ENCODE data around the gene ZNF385C. TPM values are rescaled to one million over a fixed set of nuclear protein-coding genes. Genes with fewer than 3 reads are reported as not detected.

ZNF385C gene
- polyA plus RNA-seq, 2 of the 4 experiments (the other 2 are of a cell fraction), result 0.13 to 0.61 TPM

DNA sequence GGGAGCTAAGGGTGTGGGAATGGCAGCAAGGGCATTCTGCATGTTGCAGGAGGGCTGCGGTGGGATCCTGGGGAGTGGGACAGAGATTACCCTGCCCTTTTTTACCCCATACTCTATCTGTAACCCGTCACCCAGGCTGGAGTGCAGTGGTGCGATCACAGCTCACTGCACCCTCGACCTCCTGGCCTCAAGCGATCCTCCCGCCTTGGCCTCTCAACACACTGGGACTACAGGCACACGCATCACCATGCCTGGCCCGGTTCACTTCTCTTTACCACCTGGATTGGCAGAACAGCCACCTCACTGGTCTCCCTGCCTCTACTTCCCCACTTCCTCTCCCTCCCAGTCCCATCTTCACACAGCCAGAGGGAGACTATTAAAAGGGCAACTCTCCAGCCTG is 9.5 kb downstream of the ZNF385C start (continued):
- TF ChIP-seq REST (IDR thresholded peaks at IDR 0.05) (no peak), ZC3H11A (IDR thresholded peaks at IDR 0.05) (no peak), CHD4 (IDR thresholded peaks at IDR 0.05; ENCODE audit: borderline replicate concordance) (no peak)

GRCh38 chr17:42087736-42088705 is 10.3 kb downstream of the ZNF385C start:
- no peak overlapping the region for H3K4me3 ChIP-seq
- no peak overlapping the region for H3K4me2 ChIP-seq
- ChIA-PET CTCF (interaction anchor here (0.6 to 39.5 kb wide), 11 partner anchors 8 to 276 kb away, joined by 3 to 658 read pairs (median 4); partner anchors contain the start of genes DNAJC7, KAT2A, NKIRAS2 and P3H4), POLR2A (no interaction called here)
- TF ChIP-seq, protein P1, sequence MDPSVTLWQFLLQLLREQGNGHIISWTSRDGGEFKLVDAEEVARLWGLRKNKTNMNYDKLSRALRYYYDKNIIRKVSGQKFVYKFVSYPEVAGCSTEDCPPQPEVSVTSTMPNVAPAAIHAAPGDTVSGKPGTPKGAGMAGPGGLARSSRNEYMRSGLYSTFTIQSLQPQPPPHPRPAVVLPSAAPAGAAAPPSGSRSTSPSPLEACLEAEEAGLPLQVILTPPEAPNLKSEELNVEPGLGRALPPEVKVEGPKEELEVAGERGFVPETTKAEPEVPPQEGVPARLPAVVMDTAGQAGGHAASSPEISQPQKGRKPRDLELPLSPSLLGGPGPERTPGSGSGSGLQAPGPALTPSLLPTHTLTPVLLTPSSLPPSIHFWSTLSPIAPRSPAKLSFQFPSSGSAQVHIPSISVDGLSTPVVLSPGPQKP (IDR thresholded peaks at IDR 0.05; ENCODE audit: low read depth, low read length), result no peak
- TF ChIP-seq JUNB (IDR thresholded peaks at IDR 0.05) (no peak), FOSB (CRISPR knock-in tag; IDR thresholded peaks at IDR 0.05) (no peak), NR3C1 (IDR thresholded peaks at IDR 0.05) (no peak), POLR2A (IDR thresholded peaks at IDR 0.05; ENCODE audit: low read length) (no peak), PHF8 (IDR thresholded peaks at IDR 0.05; ENCODE audit: borderline replicate concordance, low read depth) (no peak), KDM1A (IDR thresholded peaks at IDR 0.05; ENCODE audit: low read depth) (no peak)
- TF ChIP-seq, protein P2, sequence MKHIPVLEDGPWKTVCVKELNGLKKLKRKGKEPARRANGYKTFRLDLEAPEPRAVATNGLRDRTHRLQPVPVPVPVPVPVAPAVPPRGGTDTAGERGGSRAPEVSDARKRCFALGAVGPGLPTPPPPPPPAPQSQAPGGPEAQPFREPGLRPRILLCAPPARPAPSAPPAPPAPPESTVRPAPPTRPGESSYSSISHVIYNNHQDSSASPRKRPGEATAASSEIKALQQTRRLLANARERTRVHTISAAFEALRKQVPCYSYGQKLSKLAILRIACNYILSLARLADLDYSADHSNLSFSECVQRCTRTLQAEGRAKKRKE (CRISPR knock-in tag; IDR thresholded peaks at IDR 0.05; ENCODE audit: low read depth), result no peak
- TF ChIP-seq, protein P3, sequence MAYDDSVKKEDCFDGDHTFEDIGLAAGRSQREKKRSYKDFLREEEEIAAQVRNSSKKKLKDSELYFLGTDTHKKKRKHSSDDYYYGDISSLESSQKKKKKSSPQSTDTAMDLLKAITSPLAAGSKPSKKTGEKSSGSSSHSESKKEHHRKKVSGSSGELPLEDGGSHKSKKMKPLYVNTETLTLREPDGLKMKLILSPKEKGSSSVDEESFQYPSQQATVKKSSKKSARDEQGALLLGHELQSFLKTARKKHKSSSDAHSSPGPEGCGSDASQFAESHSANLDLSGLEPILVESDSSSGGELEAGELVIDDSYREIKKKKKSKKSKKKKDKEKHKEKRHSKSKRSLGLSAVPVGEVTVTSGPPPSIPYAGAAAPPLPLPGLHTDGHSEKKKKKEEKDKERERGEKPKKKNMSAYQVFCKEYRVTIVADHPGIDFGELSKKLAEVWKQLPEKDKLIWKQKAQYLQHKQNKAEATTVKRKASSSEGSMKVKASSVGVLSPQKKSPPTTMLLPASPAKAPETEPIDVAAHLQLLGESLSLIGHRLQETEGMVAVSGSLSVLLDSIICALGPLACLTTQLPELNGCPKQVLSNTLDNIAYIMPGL (CRISPR knock-in tag; IDR thresholded peaks at IDR 0.05; ENCODE audit: borderline replicate concordance), result no peak
- DNase-seq (ENCODE audit: low read depth in 1 of 2, low spot score in 1 of 2) (no peak), ATAC-seq (peak; percentile 47 to 48; a peak in 5 of 6 replicates), FAIRE-seq (no peak)
- H3K4me1 ChIP-seq, result 0 out of 3 replicates have a peak, but pooled peaks cover 3% of the 10 kb centered on the region
- H3K27ac ChIP-seq, result no peak overlapping the region
- 66% methylated on average over 20 of the region's 20 CpGs for WGBS (ENCODE audit: missing lambda C conversion rate)
- H3K9me3 ChIP-seq, result no peaks in the 10 kb centered on the region

- no peak for ATAC-seq
- no peak for FAIRE-seq
- ChIA-PET CTCF (interaction anchor here (0.6 to 39.5 kb wide), 10 partner anchors 8 to 275 kb away, joined by 3 to 658 read pairs (median 4); partner anchors contain the start of genes DNAJC7, KAT2A, NKIRAS2 and P3H4), POLR2A (no interaction called here)
- Histone ChIP-seq H3K4me3 (no peak overlapping the region), H3K9me3 (no peaks in the 10 kb centered on the region), H3K4me2 (no peak overlapping the region), H3K4me1 (peaks cover 4% of the 10 kb centered on the region; the same call in 1 of the 3 replicates), H3K27ac (no peak overlapping the region)
- TF ChIP-seq CEBPB (IDR thresholded peaks at IDR 0.05) (no peak), CBX2 (IDR thresholded peaks at IDR 0.05; ENCODE audit: borderline replicate concordance, low read depth) (no peak), EP300 (IDR thresholded peaks at IDR 0.05) (no peak)
- WGBS (ENCODE audit: missing lambda C conversion rate), result 79% methylated on average over 7 of the region's 7 CpGs
- no peak for DNase-seq (ENCODE audit: low read depth in 1 of 2, low spot score in 1 of 2)
These were observed 11.1 kb downstream of the ZNF385C start for GRCh38 chr17:42087042-42087701.
